ENCODE measurements around the gene UGT2B17.

DNA sequence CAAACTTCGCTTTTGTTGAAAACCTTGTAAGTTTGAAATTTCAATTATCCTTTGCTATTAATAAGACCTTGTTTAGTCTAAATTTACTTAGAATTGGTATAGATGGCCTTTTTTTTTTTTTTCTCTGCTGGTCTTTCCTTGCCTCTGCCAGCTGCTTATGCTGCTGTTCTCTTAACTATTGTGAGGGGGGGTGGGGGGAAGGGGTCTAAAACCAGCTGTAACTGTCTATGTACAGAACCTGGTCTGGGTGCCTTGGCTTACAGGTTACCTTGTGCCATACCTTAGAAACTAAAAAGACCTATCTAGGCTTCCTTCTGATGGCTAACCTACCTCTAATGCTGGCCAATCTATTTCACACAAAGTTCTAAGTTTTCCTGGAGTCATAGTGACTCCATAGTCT is 1.0 kb downstream of the UGT2B17 start:
- TF ChIP-seq, protein P1, sequence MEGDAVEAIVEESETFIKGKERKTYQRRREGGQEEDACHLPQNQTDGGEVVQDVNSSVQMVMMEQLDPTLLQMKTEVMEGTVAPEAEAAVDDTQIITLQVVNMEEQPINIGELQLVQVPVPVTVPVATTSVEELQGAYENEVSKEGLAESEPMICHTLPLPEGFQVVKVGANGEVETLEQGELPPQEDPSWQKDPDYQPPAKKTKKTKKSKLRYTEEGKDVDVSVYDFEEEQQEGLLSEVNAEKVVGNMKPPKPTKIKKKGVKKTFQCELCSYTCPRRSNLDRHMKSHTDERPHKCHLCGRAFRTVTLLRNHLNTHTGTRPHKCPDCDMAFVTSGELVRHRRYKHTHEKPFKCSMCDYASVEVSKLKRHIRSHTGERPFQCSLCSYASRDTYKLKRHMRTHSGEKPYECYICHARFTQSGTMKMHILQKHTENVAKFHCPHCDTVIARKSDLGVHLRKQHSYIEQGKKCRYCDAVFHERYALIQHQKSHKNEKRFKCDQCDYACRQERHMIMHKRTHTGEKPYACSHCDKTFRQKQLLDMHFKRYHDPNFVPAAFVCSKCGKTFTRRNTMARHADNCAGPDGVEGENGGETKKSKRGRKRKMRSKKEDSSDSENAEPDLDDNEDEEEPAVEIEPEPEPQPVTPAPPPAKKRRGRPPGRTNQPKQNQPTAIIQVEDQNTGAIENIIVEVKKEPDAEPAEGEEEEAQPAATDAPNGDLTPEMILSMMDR (IDR thresholded peaks at IDR 0.05; ENCODE audit: insufficient read depth, low read length): no peak
- no peak for TF ChIP-seq POLR2AphosphoS5 (IDR thresholded peaks at IDR 0.05; ENCODE audit: low read depth)

Data from HL-60 (cell line).